HG02798 (cell line): ENCODE measurements around the gene PACSIN2.

ENCODE experiments used
- ATAC-seq: cut with Tn5 transposase; IDR thresholded peaks from one replicate; pipeline ENCODE4 v1.9.1; 2021; ENCODE audit warnings: mild to moderate bottlenecking; ENCODE audit not compliant: unreplicated experiment, poor library complexity

PACSIN2 gene

DNA sequence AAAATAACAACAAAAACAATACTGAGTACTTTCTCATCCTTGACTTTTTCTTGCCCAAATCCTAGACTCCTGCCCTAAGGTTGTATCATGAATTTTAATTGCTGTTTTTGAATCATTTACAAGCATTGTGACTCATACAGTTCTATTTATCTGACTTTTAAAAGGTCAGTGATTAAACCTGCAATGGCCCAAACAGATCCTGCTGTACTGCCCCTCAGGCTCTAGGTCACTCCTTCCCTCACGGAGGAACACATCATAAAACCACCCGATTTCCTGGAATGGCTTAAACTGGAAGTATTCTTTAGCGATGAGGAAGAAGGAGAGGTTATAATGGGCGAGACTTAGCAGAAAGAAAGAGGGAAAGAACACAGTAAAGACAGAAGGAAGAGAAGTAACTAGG lies 170.2 kb downstream of the PACSIN2 start:
- ATAC-seq: no peak

DNA sequence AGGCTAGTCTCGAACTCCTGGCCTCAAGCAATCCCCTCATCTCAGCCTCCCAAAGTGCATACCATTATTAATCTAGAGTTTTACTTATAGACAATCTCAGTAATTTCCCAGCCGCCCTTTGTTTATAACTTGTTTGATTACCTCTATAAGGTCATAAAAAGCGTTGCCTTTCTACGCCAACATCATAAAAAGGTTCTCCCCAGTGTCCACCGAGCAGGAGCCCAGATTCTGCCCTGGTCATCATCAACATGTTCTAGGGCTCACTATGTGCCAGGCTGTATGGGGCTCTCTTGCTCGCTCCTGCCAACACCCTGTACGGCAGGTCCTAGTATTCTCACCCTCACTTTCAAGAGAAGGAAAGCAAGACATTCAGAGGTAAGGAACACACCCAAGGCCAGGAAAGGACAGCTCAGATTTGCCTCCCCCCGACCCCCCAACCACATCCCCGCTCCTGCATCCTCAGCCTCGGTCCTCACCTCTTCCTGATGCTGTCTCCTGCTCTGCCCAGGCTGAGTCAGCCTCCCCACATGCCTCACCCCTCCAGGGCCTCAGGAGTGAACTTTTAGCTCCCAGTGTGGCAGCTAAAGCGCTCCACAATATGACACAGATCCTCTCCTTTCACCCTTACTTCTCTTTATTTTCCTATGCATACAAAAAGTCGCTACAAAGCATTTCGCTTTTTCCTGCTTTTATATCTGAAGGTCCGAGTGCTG lies 172.1 kb downstream of the PACSIN2 start:
- ATAC-seq: no peak

DNA sequence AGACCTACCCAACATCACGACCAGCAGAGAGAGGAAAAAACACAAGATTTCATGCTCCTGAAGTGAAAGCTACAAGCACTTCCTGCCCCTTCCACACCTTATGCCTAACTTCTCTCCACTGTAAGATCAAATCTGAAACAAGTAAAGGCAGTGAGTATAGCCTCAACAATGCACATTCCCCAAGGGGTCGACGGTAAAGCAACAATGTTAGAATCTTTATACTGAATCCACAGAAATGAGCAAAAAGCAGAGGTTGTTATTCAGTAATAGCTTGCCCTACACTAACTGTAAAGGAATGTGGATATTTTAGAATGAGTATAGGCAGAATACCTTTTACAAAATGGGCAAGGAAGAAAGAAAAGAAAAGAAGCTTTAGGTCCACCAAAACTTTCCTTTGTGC lies 173.5 kb downstream of the PACSIN2 start:
- no peak for ATAC-seq

DNA sequence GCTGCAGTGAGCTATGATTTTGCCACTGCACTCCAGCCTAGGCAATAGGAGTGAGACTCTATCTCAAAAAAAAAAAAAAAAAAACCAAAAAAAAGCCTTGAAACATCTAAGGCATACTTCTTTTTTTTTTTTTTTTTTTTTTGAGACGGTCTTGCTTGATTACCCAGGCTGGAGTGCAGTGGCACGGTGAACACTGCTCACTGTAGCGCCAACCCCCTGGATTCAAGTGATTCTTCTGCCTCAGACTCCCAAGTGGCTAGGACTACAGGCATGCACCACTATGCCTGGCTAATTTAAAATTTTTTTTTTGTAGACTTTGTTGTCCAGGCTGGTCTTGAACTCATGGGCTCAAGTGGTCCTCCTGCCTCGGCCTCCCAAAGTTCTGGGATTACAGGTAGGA lies 177.4 kb downstream of the PACSIN2 start:
- no peak for ATAC-seq

DNA sequence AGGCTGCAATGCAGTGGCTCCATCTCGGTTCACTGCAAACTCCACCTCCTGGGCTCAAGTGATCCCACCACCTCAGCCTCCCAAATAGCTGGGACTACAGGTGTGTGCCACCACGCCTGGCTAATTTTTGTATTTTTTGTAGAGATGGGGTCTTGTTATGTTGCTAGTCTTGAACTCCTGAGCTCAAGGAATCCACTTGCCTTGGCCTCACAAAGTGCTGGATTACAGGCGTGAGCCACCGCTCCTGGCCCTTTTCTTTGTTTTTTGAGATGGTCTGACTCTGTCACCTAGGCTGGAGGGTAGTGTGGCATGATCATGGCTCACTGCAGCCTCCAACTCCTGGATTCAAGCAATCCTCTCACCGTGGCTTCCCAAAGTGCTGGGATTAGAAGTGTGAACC lies 178.9 kb downstream of the PACSIN2 start:
- ATAC-seq: no peak

DNA sequence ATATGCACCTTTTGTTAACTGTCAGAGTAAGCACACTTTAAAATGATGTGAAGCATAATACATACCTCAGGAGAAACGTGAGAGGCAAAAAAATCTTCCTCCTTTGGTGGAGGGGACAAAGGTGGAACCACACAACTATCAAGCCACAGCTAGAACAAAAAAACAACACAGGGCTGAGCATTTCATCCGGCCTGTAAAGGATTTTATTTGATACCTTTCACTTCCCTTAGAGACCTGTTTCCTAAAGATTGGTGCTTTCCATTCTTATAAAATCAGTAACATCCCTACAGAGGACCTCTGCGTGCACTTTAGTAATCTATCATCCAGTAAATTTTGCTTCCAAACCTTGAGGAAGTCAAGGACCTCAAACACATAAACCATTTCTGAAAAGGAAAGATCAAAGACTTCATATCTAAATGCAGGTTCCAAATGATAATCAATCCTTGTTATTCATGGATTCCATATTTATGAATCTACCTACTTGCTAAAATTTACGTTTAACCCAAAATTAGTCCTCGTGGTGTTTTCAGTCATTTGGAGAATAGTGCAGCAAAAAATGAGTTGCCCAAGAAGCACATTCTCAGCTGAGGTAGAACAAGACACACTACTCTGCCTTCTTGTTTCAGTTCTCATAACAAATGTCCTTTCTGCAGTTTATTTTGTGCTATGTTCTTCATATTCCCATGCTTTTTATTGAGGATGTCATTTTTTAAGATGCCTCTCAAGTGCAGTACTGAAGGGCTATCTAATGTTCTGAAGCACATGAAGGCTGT lies 180.6 kb downstream of the PACSIN2 start:
- no peak for ATAC-seq

DNA sequence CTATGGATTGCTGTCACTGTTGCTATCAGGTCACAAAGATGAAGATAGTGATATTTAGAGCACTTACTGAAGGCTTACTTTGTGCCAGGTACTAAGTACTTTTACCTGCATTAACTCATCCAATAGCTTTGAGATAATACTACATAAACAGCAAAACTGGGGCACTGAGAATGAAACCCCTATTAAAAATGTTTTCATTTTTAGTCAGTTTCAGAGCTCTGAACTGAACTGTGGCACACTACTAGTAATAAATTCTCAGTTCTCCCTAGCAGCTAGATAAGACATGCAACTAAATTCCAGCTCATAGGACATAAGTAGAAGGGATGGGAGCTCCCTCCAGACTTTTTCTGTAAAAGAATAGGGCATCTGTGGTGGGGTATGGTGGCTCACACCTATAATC lies 181.8 kb downstream of the PACSIN2 start:
- ATAC-seq: no peak

DNA sequence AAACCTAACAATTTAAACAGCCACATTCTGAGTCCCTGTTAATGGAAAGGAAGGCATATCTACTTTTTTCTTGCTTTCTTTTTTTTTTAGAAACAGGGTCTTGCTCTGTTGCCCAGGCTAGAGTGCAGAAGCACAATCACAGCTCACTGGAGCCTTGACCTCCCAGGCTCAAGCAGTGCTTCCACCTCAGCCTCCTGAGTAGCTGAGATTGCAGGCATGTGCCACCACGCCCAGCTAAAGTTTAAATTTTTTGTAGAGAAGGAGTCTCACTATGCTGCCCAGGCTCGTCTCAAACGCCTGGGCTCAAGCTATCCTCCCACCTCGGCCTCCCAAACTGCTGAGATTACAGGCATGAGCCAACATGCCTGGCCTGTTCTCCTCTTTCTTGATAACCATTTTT lies 183.2 kb downstream of the PACSIN2 start:
- ATAC-seq: no peak

DNA sequence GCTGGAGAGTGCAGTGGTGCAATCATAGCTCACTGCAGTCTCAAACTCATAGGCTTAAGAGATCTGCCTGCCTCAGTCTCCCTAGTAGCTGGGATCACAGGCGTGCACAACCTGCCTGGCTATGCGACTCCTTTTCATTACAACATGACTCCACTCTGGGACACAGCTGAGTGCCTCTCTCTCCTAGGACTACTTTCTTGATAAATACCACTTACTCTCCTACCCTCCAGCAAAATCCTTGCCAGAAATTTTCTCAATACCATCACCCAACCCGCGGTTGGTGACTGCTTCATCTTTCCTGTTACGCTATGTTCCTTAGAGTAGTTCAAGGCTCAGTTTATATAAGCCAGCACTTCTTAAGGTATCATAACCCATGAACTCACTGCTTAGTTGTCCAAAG lies 184.8 kb downstream of the PACSIN2 start:
- no peak for ATAC-seq

DNA sequence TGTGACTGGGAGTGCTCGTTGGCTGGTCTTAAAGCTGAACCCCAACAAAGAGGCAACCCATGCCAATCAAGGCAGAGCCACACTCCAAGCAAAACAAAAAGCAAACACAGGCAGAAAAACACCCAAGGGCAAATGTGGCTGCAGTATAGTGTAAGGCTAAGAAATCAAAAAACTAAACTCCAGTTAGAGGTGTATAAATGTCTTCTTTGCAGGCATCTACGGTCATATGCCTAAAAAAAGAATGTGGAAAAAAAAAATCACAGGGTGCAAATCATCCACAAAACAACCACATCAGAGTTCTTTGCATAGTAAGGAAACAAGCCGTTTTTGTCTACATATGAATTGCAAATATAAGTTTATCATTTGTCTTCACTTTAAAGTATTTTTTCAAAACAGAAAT lies 185.6 kb downstream of the PACSIN2 start:
- no peak for ATAC-seq

DNA sequence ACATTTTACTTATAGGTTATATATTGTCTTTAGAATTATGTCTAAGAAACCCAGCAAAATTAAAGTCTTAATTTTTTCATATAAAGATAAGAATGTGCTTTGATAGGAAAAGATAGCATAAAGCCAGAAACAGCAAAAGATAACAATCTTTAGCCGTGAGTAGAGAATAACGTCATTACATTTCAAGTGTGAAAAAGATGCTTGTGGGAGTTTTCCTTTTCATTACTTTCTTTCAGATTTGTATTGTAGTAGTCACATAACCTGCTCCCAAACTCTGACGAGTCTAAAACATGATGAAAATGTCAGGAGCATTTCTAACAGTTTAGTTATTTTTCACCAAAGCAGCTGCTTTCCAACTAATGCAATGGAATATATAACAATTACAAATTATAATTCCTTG lies 189.2 kb downstream of the PACSIN2 start:
- ATAC-seq: no peak

DNA sequence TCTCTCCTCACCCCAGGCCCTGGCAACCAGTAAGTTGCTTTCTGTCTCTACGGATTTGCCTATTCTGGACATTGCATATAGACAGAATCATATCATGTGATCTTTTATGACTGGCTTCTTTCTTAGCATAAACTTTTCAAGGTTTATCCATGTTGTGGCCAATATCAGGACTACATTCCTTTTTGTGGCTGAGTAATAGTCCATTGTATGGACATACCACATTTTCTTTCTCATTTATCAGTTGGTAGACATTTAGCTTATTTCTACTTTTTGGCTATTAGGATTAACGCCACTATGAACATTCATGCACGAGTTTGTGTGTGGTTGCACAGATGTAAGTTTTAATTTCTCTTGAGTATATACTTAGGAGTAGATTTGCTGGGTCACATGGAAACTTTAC lies 193.6 kb downstream of the PACSIN2 start:
- no peak for ATAC-seq

DNA sequence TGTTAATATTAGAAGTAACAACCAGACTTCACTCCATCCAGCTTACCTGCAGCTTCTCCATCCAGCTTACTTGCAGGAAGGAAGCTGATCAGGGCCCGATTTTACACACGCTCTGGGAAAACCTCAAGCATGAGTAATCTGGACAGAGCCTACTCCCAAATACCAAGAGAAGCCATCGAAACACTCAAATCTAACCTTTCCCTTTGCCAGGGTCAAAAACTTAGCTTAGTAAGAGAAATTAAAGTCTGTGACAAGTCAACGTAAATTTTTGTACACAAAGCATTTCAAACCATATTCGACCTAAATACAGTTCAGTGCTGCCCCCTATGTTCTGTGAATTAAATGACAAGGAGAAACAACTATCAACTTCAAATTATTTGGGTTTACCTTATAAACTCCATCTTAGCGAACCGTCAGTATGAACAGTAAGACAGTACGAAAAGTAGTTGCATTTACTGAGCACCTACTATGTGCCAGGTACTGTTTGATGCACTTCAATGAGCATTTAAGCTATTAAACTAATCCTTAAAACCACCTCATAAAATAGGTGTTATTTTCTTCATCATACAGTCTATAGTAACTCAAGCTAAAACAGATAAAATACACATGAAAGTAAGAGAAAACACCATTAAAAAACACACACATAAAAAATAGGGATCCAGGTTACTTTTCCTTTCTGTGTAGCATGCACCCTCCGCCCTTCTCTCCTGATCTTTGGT lies 194.7 kb downstream of the PACSIN2 start:
- ATAC-seq: no peak
